Measurements from ENCODE around the gene UBE3A.

The UBE3A gene

GRCh38 chr15:25464383-25464782 is 25.6 kb upstream of the UBE3A start:
- Histone ChIP-seq H3K4me3 (ENCODE audit: low read depth, low read length, poor library complexity, severe bottlenecking) (no peak overlapping the region), H3K27ac (ENCODE audit: low read depth, low read length, poor library complexity, severe bottlenecking) (no peak overlapping the region), H3K4me1 (ENCODE audit: insufficient read depth, low read length, severe bottlenecking) (no peaks in the 10 kb centered on the region), H3K79me2 (ENCODE audit: insufficient read depth, low read length) (no peaks in the 10 kb centered on the region), H3K9me3 (ENCODE audit: low read length) (no peaks in the 10 kb centered on the region), H3F3A (ENCODE audit: insufficient read depth, low read length) (no peaks in the 10 kb centered on the region), H4K20me1 (ENCODE audit: insufficient read depth, low read length) (no peaks in the 10 kb centered on the region), H3K4me2 (ENCODE audit: low read length) (no peak overlapping the region), H3K9ac (ENCODE audit: low read length) (no peak overlapping the region), H3K27me3 (ENCODE audit: insufficient read depth, low read length) (no peaks in the 10 kb centered on the region), H3K9me2 (ENCODE audit: low read depth, low read length) (no peaks in the 10 kb centered on the region), H2AFZ (ENCODE audit: low read length) (no peak overlapping the region), H3K36me3 (ENCODE audit: insufficient read depth, low read length) (no peaks in the 10 kb centered on the region)
- TF ChIP-seq CTCF (IDR thresholded peaks at IDR 0.05; ENCODE audit: low read length) (no peak), EZH2 (IDR thresholded peaks at IDR 0.05; ENCODE audit: borderline replicate concordance, low read length) (no peak)

- Histone ChIP-seq H2AFZ (ENCODE audit: low read length) (no peak overlapping the region), H3K9me3 (ENCODE audit: low read length) (0 out of 2 replicates have a peak, but pooled peaks cover 3% of the 10 kb centered on the region), H3K27ac (ENCODE audit: low read depth, low read length, poor library complexity, severe bottlenecking) (no peak overlapping the region), H3K79me2 (ENCODE audit: insufficient read depth, low read length) (no peaks in the 10 kb centered on the region), H4K20me1 (ENCODE audit: insufficient read depth, low read length) (no peaks in the 10 kb centered on the region), H3K36me3 (ENCODE audit: insufficient read depth, low read length) (no peaks in the 10 kb centered on the region), H3K4me3 (ENCODE audit: low read depth, low read length, poor library complexity, severe bottlenecking) (no peak overlapping the region), H3K9ac (ENCODE audit: low read length) (no peak overlapping the region), H3K4me1 (ENCODE audit: insufficient read depth, low read length, severe bottlenecking) (peaks cover 6% of the 10 kb centered on the region), H3K4me2 (ENCODE audit: low read length) (no peak overlapping the region), H3K27me3 (ENCODE audit: insufficient read depth, low read length) (no peaks in the 10 kb centered on the region), H3K9me2 (ENCODE audit: low read depth, low read length) (no peaks in the 10 kb centered on the region), H3F3A (ENCODE audit: insufficient read depth, low read length) (no peaks in the 10 kb centered on the region)
- TF ChIP-seq EZH2 (IDR thresholded peaks at IDR 0.05; ENCODE audit: borderline replicate concordance, low read length) (no peak), CTCF (IDR thresholded peaks at IDR 0.05; ENCODE audit: low read length) (no peak)
Measured at GRCh38 chr15:25456196-25456595, 17.4 kb upstream of the UBE3A start.

GRCh38 chr15:25455226-25455625 is 16.4 kb upstream of the UBE3A start:
- Histone ChIP-seq H3K27me3 (ENCODE audit: insufficient read depth, low read length) (no peaks in the 10 kb centered on the region), H3K4me3 (ENCODE audit: low read depth, low read length, poor library complexity, severe bottlenecking) (no peak overlapping the region), H3K36me3 (ENCODE audit: insufficient read depth, low read length) (no peaks in the 10 kb centered on the region), H3K4me1 (ENCODE audit: insufficient read depth, low read length, severe bottlenecking) (peaks cover 6% of the 10 kb centered on the region), H3K27ac (ENCODE audit: low read depth, low read length, poor library complexity, severe bottlenecking) (no peak overlapping the region), H3K4me2 (ENCODE audit: low read length) (no peak overlapping the region), H4K20me1 (ENCODE audit: insufficient read depth, low read length) (no peaks in the 10 kb centered on the region), H3K9me2 (ENCODE audit: low read depth, low read length) (no peaks in the 10 kb centered on the region), H2AFZ (ENCODE audit: low read length) (no peak overlapping the region), H3K79me2 (ENCODE audit: insufficient read depth, low read length) (no peaks in the 10 kb centered on the region), H3F3A (ENCODE audit: insufficient read depth, low read length) (no peaks in the 10 kb centered on the region), H3K9me3 (ENCODE audit: low read length) (0 out of 2 replicates have a peak, but pooled peaks cover 4% of the 10 kb centered on the region), H3K9ac (ENCODE audit: low read length) (no peak overlapping the region)
- TF ChIP-seq EZH2 (IDR thresholded peaks at IDR 0.05; ENCODE audit: borderline replicate concordance, low read length) (no peak), CTCF (IDR thresholded peaks at IDR 0.05; ENCODE audit: low read length) (no peak)
